Measurements from ENCODE around the gene PIH1D2. TPM values are rescaled to one million over a fixed set of nuclear protein-coding genes. Genes with fewer than 3 reads are reported as not detected.

PIH1D2 gene, protein sequence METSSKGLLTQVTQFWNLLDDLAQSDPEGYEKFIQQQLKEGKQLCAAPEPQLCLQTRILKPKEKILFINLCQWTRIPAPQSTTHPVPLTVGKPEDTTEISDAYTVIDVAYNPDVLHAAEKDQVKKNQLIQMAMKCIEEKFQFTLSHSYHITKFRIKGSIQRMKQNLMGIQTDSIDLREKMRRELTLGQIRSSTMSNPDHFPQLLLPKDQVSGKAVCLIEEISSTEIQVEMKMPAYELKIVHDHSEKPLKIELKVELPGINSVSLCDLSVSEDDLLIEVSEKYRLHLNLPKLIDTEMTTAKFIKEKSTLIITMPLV
- 10 to 100 TPM; 31.2 to 59.5 TPM for total RNA-seq
- 97.8 TPM for polyA plus RNA-seq (ENCODE audit: insufficient read depth, low read depth, low replicate concordance)
- long read RNA-seq, donor 1, partial matches to known transcripts = 34 of 52 reads
- long read RNA-seq, donor 1, other reads (novel, unspliced or antisense) = 17 of 52 reads
- long read RNA-seq, donor 2 = 0 reads

DNA sequence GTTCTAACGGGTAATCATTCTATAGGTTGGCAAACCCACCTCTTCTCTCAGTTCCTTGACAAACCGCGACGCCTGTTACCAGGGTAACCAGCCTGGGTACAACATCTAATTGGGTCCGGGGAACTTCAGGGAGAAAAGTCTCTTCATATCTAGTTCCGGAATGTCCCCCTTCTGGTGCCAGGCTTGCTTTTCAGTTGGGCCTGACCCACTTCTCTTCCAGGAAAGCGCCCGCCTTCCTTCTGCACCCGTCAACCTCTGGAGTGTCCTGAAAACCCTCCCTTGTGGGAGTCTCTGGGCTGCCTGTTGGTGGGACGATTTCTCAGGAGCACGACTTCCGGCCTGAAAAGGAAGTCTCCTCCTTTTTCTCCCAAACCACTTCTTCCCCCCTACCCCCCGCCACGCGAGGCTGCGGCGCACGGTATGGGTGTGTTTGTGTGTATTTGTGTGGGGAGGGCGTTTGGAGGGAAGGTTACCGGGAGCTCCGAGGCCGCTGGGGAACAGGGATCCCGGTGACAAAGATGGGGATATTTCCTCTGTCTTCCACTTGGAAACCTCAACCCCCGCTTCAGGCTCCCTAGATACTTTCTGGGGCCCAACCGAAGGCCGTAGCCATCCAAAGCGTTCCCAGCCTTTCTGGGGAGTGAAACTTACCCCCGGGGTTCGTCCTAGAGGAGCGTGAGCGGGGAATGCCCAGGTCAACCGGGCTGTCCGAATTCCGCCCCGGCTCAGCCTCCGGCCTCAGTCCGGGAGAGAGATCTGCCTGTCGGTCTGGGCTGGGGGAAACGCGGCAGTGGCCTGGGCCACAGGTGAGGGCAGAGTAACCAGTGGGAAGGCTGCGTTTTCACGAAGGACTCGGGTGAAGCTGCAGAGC lies at the start of gene PIH1D2, which contains the start of gene NKAPD1:
Gene PIH1D2, minus strand, starts transcription at position 77 of the 871 bp plus-strand sequence. CDS start 843 bp downstream, outside the sequence.
Gene NKAPD1, plus strand, starts transcription at position 359 of the 871 bp plus-strand sequence. CDS start 1,276 bp downstream, outside the sequence.
- Histone ChIP-seq H3K36me3 (ENCODE audit: low read depth, missing control alignments) (no peaks in the 10 kb centered on the region), H3K27me3 (no peaks in the 10 kb centered on the region), H3K4me3 (peak within 1 kb of the TSS; percentile 87 to 91), H3K27ac (peak within 1 kb of the TSS; percentile 91 to 92), H3K4me1 (no peaks in the 10 kb centered on the region), H3K9me3 (no peaks in the 10 kb centered on the region)
- peak; percentile 86 for DNase-seq
- TF ChIP-seq, protein P1, sequence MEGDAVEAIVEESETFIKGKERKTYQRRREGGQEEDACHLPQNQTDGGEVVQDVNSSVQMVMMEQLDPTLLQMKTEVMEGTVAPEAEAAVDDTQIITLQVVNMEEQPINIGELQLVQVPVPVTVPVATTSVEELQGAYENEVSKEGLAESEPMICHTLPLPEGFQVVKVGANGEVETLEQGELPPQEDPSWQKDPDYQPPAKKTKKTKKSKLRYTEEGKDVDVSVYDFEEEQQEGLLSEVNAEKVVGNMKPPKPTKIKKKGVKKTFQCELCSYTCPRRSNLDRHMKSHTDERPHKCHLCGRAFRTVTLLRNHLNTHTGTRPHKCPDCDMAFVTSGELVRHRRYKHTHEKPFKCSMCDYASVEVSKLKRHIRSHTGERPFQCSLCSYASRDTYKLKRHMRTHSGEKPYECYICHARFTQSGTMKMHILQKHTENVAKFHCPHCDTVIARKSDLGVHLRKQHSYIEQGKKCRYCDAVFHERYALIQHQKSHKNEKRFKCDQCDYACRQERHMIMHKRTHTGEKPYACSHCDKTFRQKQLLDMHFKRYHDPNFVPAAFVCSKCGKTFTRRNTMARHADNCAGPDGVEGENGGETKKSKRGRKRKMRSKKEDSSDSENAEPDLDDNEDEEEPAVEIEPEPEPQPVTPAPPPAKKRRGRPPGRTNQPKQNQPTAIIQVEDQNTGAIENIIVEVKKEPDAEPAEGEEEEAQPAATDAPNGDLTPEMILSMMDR (IDR thresholded peaks at IDR 0.05) = peak in 1 of 3 experiments; percentile 6
- TF ChIP-seq POLR2A (IDR thresholded peaks at IDR 0.05) = no peak
- WGBS, 2 donors = 0 to 1% methylated on average over 34 to 42 of the region's 43 CpGs
- intact Hi-C loops (cut with DNase I; ENCODE audit: low total_unique reads) = no loop called here

DNA sequence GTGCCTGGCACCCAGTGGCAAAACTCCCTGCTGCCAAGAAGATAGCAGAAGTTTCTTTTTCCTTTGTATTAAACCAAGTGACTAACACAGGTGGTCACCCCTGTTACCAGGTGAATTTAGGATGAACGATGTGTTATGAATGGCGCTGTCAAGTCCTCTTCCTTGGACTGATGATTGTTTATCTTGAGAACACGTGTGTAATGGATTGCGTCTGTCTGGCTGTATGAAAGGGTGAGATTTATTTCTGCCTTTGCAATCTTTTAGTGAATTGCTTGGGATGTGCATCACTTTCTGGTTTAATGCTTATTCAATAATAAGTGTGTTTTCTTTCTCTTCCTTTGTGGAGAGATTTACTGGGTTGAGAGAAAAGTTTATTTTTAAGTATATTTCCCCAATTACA lies 49.3 kb upstream of the PIH1D2 start:
- 62 to 77% methylated on average over 4 of the region's 4 CpGs for WGBS, 2 donors
- intact Hi-C loops (cut with DNase I; ENCODE audit: low total_unique reads) = no loop called here
- no peaks in the 10 kb centered on the region for H3K9me3 ChIP-seq
- H3K4me3 ChIP-seq = no peak overlapping the region
- no peak for DNase-seq
- H3K27me3 ChIP-seq = no peaks in the 10 kb centered on the region
- H3K36me3 ChIP-seq (ENCODE audit: low read depth, missing control alignments) = no peaks in the 10 kb centered on the region
- H3K27ac ChIP-seq = no peak overlapping the region
- H3K4me1 ChIP-seq = no peaks in the 10 kb centered on the region
- TF ChIP-seq POLR2A (IDR thresholded peaks at IDR 0.05) = no peak
- TF ChIP-seq, protein P1 (IDR thresholded peaks at IDR 0.05) = no peak

DNA sequence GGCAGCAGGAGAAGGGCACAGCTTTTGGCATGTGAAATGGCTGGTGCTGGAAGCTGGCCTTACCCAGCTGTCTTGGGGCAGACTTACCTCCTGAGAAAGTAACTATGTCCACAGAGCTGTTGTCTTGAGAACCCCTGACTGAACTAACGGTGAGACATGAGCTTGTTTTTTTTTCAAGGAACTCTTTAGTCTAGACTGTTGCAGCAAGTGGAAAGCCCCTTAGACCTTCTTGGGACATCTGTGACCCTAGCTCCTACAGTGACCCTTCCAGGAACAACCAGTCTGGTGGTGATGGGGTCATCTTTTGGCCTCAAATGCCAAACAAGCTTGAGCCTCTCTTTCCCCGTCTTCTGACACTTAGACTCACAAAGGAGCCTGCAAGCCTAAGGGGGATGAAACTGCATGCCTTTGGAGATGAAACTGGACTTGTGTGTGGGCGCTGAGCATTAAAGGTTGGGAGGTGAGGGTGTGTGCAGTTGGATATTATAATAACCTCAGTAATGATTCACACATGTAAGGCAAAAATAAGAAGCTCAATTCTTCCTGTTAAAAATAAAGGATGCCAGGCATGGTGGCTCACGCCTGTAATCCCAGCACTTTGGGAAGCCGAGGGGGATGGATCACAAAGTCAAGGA lies 48.3 kb upstream of the PIH1D2 start:
- no peaks in the 10 kb centered on the region for H3K36me3 ChIP-seq (ENCODE audit: low read depth, missing control alignments)
- H3K4me3 ChIP-seq = no peak overlapping the region
- H3K27ac ChIP-seq = no peak overlapping the region
- TF ChIP-seq POLR2A (IDR thresholded peaks at IDR 0.05) = no peak
- intact Hi-C loops (cut with DNase I; ENCODE audit: low total_unique reads) = no loop called here
- H3K27me3 ChIP-seq = no peaks in the 10 kb centered on the region
- no peak for DNase-seq
- WGBS, 2 donors = 95 to 98% methylated on average over 5 of the region's 5 CpGs
- no peaks in the 10 kb centered on the region for H3K4me1 ChIP-seq
- no peaks in the 10 kb centered on the region for H3K9me3 ChIP-seq

DNA sequence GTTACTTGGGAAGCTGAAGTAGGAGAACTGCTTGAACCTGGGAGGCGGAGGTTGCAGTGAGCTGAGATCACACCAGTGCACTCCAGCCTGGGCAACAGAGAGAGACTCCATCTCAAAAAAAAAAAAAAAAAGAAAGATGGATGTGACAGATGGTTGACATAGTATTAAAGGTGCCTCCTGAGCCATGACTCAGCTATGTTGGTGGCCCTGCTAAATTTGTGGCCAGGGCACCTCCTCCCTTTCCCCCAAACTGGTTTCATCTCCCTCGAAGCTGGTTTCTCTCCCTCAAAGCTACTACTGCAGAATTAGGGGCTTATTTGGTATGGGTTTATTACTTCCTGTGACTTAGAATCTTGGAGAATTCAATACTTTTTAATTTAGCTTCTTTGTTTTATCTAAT lies 44.4 kb upstream of the PIH1D2 start:
- Histone ChIP-seq H3K4me1 (no peaks in the 10 kb centered on the region), H3K4me3 (no peak overlapping the region), H3K27me3 (no peaks in the 10 kb centered on the region), H3K9me3 (no peaks in the 10 kb centered on the region), H3K27ac (no peak overlapping the region), H3K36me3 (ENCODE audit: low read depth, missing control alignments) (no peaks in the 10 kb centered on the region)
- intact Hi-C loops (cut with DNase I; ENCODE audit: low total_unique reads) = no loop called here
- DNase-seq = no peak
- WGBS, 2 donors = 87 to 90% methylated on average over 2 of the region's 2 CpGs
- TF ChIP-seq, protein P1 (IDR thresholded peaks at IDR 0.05) = no peak
- TF ChIP-seq POLR2A (IDR thresholded peaks at IDR 0.05) = no peak
